Measurements from ENCODE around the gene HSD3B2.

Gene HSD3B2

GRCh38 chr1:119438761-119439160 is 23.8 kb downstream of the HSD3B2 start:
- no peak for TF ChIP-seq ZFX (IDR thresholded peaks at IDR 0.05)
- TF ChIP-seq, protein P1, sequence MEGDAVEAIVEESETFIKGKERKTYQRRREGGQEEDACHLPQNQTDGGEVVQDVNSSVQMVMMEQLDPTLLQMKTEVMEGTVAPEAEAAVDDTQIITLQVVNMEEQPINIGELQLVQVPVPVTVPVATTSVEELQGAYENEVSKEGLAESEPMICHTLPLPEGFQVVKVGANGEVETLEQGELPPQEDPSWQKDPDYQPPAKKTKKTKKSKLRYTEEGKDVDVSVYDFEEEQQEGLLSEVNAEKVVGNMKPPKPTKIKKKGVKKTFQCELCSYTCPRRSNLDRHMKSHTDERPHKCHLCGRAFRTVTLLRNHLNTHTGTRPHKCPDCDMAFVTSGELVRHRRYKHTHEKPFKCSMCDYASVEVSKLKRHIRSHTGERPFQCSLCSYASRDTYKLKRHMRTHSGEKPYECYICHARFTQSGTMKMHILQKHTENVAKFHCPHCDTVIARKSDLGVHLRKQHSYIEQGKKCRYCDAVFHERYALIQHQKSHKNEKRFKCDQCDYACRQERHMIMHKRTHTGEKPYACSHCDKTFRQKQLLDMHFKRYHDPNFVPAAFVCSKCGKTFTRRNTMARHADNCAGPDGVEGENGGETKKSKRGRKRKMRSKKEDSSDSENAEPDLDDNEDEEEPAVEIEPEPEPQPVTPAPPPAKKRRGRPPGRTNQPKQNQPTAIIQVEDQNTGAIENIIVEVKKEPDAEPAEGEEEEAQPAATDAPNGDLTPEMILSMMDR (conservative IDR thresholded peaks at IDR 0.05) = no peak

GRCh38 chr1:119440721-119441307 is 25.9 kb downstream of the HSD3B2 start:
- H3K27ac ChIP-seq = no peak overlapping the region
- TF ChIP-seq ZFX (IDR thresholded peaks at IDR 0.05) = no peak
- TF ChIP-seq, protein P1 (conservative IDR thresholded peaks at IDR 0.05) = no peak

More at GRCh38 chr1:119438761-119439160, 23.8 kb downstream of the HSD3B2 start:
- no peak overlapping the region for H3K27ac ChIP-seq

DNA sequence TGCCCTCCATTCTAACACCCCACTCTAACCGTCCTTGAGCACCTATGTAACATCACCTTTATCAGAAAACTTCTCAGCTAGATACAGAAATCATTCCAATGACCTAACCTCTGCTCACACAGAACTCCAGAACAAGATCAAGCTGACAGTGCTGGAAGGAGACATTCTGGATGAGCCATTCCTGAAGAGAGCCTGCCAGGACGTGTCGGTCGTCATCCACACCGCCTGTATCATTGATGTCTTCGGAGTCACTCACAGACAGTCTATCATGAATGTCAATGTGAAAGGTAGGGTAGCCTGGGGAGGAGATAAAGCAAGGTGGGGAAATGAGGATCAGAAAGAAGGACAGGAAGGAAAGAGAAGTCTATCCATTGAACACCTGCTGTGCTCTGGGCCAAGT is 27.8 kb downstream of the HSD3B2 start:
- TF ChIP-seq, protein P1 (conservative IDR thresholded peaks at IDR 0.05) = no peak
- no peak for TF ChIP-seq ZFX (IDR thresholded peaks at IDR 0.05)
- no peak overlapping the region for H3K27ac ChIP-seq

DNA sequence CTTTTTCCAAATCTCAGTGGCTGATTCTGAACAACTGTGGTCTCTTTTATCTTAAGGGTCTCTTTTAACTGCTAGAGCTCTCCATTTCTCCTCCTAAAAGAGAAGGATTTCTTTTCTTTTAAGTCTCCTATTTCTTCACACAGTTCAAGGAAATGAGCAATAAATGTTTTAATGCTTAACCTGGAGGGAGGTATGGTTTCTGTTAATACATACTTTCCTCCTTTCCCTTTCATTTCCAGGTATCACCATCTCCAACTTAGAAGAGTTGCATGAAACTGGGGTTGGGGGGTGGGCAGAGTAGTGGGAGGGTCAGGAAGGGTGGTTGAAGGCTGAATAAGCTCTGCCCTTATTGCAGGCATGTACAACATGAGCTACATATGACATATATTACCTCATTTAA is 31.4 kb downstream of the HSD3B2 start:
- TF ChIP-seq ZFX (IDR thresholded peaks at IDR 0.05) = no peak
- TF ChIP-seq, protein P1 (conservative IDR thresholded peaks at IDR 0.05) = no peak
- H3K27ac ChIP-seq = no peak overlapping the region

GRCh38 chr1:119447344-119448126 is 32.6 kb downstream of the HSD3B2 start:
- TF ChIP-seq, protein P1 (conservative IDR thresholded peaks at IDR 0.05) = no peak
- TF ChIP-seq ZFX (IDR thresholded peaks at IDR 0.05) = no peak
- H3K27ac ChIP-seq = no peak overlapping the region

DNA sequence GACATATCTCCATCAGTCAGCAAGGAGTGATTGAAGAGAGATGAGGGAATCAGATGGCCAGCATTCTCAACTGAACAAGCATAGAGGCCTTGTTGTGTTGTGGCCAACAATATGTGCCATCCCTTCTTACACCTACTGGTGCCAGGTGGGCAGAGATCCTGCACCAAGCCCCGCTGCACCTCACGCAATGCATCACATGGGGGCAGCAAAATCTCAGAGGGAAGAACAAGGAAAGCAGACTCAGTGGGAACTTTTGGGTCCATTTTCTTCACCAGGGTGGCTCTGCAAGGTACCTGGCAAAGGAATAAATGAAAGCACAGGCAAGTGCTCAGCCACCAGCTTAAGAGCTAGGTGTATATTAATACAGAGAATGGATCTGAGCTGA is 33.2 kb downstream of the HSD3B2 start:
- H3K27ac ChIP-seq = no peak overlapping the region
- TF ChIP-seq, protein P1 (conservative IDR thresholded peaks at IDR 0.05) = peak; percentile 45
- TF ChIP-seq ZFX (IDR thresholded peaks at IDR 0.05) = no peak

DNA sequence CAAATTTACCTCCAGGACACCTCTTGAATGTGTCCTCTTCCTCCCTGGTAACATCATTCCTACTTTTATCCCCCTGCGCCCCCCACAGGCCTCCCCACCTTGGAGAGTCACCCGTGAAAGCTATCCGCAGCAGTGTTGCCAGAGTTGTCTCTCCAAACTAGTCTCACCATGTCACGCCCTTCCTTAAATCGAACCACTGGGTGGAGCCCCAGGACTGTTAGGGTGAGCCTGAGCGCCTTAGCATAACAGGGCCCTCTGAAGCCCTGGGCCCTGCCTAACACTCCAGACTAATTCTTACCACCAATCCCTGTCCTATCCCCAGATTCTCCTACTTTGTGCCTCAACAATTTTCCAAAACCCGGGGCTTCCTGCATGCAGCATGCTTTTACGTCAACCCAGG is 35.0 kb downstream of the HSD3B2 start:
- H3K27ac ChIP-seq = no peak overlapping the region

More for the DNA sequence above, 35.0 kb downstream of the HSD3B2 start:
- TF ChIP-seq, protein P1 (conservative IDR thresholded peaks at IDR 0.05) = peak; percentile 26
- TF ChIP-seq ZFX (IDR thresholded peaks at IDR 0.05) = no peak

Measured in C4-2B (cell line).